GM21381 (cell line): ENCODE measurements around the gene PRPF40A.

Source experiments
- ATAC-seq: cut with Tn5 transposase; IDR thresholded peaks from one replicate; pipeline ENCODE4 v1.9.1; 2021; ENCODE audit warnings: mild to moderate bottlenecking, moderate library complexity; ENCODE audit not compliant: unreplicated experiment

Gene PRPF40A

DNA sequence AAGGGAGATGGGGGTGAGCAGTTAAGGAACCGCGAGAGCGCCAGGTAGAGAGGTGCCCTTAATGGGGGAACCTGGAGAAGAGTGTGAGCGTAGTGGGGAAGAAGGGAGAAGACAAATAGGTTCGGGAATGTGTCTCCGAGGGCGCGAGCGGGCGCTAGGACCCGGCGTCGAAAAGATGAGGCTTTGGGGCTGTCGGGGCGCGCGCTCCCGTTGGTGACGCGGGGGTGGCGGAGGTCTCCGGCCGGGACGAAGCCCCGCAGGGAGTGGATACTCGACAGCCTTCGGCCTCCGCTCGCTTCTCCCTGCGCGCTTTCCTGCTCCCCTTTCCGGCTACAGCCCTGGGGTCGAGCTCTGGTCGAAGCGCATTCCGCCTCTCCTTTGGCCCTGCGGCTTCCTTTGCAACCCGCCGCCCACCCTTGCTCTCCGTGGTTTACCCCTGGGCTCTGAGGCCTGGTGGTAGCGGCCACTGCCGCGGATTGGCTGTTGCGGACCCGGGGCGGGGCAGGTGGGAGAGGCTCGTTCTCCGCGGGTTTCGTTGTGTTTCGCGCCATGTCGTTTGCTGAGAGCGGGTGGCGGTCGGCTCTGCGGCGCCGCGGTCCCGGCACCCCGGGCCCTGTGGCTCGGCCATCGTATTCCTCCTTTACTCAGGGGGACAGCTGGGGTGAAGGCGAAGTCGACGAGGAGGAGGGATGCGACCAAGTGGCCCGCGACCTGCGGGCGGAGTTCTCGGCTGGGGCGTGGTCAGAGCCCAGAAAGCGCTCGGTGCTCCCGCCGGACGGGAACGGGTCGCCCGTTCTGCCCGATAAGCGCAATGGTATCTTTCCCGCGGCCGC, 1.0 kb upstream of the PRPF40A start, which contains the start of gene ARL6IP6:
TSS of gene ARL6IP6 (plus strand) at position 545 of the 833 bp plus-strand sequence. CDS start at position 550, 5 bp downstream.
- ATAC-seq, result peak; percentile 62

DNA sequence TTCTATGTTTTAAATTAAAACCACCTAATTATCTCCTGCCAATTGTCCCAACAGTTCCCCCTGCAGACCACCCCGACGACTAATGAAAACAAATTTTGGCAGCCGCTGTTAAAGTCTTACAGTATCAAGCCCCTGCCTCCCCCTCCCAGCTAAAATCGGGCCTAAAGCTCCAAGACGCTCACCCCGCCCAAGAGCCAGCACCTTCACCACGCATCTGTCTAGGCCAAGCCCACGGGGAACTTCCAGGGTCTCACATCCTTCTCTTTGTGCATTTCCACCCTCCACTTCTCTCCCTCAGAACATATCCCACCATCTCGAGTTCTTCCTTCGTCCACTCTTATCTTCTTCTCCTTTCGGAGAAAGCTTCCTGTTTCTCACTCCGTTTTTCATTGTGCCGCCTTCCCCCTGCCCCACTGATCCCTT, 445 bp downstream of the PRPF40A start:
- ATAC-seq, result no peak

DNA sequence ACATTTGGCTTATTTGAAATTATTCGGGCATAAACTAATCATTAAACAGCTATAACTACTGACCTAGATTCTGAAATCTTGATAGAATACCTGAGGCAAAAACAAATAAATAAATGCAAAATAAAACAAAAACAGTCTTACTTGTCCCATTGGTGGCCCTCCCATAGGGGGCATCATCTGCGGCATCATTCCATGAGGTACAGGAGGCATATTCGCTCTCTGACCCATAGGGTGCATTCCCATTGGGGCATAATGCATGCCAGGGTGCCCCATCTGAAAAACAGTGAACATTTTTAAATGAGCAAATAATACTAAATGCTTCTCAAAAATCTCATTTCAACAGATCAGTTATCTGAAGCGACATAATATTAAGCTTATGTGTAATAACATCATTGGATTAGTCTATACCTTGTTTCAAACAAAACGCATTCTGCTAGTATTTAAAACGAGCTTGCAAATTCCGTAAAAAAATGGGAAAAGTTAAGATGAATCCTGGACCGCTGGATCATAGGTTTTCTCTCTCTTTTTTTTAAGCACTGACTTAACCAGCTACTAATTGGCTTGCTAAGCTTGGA, 1.3 kb downstream of the PRPF40A start:
- no peak for ATAC-seq

DNA sequence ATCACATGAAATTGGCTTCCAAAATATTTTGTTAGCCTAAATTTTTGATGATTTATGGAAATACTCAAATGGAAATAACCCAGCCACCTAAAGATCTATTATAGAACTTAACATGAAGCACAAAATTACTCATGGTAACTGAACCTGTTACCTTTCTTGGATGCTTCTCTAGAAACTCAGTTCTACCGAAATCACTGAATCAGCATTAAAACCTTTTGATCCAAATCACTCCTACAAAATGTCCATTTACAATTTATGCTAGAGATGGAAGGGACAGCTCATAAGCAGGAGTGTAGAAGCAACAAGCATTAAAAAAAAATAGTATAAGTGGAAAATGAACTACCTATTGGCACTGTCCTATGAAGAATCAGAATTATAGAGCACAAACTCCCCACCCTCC, 2.1 kb downstream of the PRPF40A start:
- ATAC-seq, result no peak

DNA sequence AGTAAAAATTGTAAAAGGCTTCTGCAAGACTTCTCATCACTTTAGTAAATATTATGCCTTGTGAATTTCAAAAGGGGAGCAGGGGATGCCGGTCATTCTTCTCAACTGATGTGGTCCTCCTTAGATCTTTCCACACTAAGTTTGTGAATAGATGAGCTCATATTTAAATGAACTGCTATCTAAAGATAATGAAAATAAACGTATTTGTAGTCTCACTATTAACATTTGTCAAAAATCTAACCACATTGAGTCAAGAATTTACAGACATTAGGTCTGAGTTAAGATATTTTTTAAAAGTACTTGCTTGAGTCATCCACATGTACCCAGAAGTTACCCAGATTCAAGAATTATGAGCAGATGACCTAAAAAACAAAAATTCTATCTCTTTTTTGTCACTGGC, 6.5 kb downstream of the PRPF40A start:
- no peak for ATAC-seq

DNA sequence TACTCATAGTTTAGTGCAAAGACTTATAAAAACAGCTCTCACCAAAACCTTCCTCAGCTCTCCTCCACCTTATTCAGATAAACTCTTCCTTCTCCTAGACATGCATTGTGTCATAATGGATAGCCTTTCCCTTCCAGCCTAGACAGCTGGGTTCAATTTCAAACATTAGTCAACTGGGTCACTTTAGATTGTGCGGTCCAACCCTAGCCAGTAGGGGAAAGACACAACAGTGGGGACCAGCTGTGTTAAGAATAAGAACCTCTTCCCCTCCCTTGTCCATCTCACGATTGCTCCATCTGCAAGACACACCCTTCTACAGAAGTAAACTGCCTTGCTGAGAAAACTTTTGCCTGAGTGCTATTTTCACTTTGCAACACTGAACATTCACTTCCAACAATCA, 8.5 kb downstream of the PRPF40A start:
- ATAC-seq, result no peak

DNA sequence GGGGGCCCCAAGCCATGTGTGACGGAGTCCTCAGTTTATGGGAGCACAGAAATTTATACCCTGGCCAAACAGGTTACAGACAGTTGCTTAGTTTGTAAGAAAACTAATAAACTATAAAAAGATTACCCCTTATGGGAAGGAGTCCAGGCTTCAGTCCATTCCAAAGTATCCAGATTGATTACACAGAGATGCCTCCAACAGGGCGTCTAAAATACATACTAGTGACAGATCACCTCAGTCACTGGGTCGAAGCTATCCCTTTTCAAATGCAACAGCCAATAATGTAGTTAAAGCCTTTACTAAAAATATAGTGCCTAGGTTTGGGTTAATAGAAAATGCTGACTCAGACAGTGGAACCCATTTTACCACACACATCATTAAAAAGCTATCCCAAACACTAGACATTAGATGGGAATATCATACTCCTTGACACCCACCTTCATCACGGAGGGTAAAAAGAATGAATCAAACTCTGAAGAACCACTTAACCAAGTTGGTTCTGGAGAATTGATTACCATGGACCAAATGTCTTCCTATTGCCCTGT, 10.7 kb downstream of the PRPF40A start:
- ATAC-seq, result no peak

DNA sequence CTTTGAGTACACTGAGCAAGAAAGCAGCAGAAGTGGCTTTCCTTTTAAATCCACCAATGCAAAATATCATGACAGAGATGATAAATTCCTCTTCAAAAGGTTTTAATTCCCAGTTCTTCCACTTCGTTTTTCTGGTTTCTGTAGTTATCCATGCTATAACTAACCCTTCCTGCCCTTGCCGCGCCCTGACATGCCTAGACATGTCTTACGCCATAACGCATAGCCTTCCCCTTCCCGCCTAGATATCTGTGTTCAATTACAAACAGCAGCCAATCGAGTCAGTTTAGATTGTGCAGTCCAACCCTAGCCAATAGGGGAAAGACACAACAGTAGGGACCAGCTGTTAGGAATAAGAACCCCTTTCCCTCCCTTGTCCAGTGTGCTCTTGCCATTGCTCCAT, 16.1 kb downstream of the PRPF40A start:
- ATAC-seq, result no peak

DNA sequence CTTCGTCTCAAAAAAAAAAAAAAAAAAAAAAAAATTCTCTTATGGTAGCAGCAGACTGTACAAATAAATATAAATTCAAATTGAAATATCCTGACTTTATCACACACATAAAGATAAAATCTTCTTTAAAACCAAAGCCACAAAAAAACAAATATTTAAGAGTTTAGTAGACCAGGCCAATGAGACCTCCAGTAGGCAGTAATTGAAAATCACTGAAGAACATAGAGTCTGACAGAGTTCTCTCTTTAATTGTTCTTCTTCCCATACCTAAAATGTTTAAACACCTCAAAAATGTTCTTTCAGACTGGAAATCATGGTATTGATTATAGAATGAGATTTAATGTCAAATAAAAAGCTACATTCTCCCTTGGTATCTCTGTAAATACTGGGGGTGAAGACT, 20.8 kb downstream of the PRPF40A start:
- ATAC-seq, result no peak

DNA sequence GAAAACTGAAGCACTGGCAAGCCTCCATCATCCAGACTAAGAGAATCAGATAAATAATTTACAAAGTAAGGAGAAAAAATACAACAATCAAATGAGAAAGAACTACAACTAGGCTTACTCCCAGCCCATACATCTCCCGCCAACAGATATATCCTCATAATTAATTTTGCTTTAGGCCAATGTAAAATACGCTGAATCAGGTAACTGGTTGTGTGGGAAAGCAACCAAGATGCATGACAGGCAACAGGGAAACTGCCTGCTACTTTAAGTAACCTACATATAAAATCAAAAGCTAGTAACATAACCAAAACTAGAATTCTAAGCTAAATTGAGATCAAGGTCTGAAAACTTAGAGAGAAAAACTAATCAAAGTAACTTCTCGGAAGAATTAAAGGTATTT, 21.5 kb downstream of the PRPF40A start:
- no peak for ATAC-seq

DNA sequence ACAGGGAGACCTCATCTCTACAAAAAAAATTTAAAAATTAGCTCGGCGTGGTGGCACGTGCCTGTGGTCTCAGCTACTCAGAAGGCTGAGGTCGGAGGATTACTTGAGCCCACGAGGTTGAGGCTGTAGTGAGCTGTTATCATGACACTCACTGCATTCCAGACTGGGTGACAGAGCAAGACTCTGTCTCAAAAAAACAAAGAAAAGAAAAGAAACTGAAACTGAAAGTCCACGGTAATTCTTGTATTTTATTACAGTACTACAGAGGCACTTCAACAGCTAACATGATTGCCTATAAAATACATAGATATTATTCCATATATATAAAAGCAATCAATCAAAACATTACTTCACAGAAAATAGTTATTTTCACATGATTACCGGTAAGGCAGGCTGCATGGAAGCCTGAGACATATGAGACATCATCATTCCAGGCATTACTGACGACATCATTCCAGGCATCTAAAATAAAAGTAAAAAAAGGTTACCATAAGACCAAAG, 23.1 kb downstream of the PRPF40A start:
- ATAC-seq, result peak; percentile 46

DNA sequence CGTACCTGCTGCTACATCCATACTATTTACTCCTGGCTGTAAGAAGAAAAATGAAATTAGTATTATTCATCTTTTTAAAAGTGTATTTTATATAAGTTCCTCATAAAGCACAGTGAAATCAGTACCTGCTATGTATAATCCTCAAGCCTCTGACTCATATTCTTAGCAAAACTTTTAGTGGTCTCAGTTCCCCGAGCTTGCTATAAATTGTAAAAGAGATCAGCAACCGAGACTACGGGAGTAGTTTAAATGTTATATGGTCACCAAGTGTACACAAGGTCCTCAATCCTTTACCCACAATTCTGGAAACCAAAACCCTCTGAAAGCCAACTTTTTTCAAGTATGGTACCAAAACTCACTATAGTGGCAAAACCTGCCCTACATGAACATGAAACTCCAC, 24.2 kb downstream of the PRPF40A start:
- ATAC-seq, result peak; percentile 86

DNA sequence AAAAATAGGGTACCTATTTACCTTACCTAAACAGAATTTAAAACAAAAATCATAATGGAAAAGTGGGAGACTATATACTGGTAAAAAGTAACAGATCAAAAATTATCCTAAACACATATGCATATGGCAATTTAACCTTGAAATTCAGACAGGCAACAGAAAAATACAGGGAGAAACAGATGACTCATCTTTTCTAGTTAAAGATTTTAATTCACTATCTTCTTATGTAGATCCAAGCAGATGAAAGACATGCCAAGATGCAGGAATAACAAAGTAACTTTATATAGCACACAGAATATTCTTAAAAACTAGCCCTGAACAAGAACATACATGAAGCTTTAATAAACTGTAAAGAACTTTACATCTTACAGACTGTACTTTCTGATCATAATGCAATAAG, 30.9 kb downstream of the PRPF40A start:
- no peak for ATAC-seq

DNA sequence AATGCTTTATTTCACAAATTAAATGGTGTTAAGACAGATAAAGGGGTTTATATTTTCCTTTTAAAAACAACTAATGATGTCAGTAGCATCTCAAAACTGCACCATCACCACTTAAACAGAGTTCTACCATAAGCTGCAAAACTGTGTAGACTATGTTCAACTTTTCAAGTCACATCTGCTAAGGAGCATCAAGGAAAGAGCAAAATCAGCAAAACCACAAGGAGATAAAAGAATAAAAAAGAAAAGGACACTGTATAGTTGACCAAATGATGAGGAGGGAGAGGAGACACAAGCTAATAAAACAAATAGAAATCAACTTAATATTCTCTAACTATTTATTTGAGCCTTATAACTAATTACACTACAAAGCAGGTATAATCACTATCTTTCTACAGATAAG, 33.9 kb downstream of the PRPF40A start:
- no peak for ATAC-seq

DNA sequence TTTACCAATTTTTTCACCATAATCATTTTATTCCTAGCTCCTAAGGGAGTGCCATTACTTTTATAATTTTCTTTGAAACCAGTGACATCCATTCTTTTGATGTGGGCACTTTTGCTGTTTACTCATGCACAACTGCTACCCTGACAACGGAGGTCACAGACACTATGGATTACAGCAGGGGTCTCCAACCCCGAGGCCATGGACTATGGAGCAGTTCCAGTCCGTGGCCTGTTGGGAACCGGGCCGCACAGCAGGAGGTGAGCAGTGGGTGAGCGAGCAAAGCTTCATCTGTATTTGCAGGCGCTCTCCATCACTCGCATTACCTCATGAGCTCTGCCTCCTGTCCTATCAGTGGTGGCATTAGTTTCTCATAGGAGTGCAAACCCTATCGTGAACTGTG, 34.6 kb downstream of the PRPF40A start:
- no peak for ATAC-seq

DNA sequence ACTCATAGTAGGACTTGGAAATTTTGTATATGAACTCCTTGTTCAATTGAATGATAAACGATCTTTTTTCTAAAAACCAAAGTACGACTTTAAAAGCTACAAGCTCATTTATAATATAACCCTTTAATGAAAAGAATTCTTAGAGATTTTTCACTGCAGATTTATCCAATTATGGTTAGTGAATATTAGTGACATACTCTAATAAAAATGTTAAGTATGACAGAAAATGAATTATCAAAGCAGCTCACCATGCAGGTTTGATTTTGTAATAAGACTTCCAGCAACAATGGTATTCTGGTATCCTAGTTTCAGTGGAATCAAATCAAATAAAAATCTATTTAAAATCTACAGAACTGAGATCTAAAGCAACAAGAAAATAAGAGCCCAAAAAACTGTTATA, 38.5 kb downstream of the PRPF40A start:
- no peak for ATAC-seq

DNA sequence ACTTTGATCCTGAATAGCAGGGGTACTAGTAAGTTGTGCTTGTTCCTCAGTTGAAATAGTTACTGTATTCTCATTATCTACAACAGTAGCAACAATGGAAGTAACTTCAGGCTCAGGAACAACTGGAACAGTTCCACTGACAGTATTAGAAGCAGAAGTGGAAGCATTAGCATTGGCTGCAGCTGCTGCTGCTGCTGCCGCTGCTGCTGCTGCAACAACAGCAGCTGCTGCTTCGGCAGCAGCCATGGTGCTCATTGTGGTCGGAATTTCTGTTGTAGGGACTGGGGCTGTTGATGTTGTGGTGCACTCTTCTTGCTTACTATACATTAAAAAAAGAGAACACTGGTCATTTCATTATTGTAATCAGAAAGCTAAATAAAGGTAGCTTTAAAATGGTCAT, 40.8 kb downstream of the PRPF40A start:
- no peak for ATAC-seq

DNA sequence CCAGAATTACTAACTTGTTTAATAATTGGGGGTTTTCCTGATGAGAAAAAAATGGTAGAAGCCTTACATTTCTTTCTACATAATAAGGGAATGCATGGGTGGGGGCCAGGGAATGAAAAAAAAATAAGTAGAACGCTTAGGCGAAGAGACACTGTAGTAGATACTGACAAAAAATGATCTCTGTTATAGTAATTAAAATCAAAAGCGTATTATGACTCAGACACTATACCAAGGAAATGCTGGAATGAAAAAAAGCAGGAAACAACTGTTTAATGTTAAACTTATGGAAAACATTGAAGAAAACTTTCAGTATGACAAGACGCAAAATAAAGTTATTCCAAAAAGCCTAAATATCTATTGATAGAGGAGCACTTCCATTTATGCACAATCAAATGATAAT, 42.9 kb downstream of the PRPF40A start:
- ATAC-seq, result no peak

DNA sequence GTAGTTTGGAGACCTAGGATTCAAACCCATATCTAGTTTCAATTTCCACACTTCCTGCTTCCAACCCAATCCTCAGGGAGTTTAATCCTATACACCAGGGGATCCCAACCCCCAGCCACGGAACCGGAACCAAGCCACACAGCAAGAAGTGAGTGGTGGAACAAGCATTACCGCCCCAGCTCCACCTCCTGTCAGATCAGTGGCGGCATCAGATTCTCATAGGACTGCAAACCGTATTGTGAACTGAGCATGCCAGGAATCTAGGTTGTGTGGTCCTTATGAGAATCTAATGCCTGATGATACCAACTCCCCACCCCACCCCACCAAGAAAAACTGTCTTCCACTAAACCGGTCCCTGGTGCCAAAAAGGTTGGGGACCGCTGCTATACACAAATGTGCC, 52.5 kb downstream of the PRPF40A start:
- ATAC-seq, result no peak

DNA sequence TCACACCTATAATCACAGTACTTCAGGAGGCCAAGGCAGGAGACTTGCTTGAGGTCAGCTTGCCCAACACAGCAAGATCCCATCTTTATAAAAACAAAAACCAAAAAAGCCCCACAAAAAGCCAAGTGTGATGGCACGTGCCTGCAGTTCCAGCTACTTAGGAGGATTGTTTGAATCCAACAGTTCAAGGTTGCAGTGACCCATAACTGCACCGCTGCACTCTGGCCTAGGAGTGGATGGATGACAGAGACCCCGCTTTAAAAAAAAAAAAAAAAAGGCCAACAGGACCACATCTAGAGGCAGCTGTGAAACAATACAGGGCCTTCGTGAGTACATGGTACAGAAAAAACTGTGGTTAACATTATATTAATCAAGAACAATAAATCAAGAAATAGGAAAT, 56.2 kb downstream of the PRPF40A start:
- no peak for ATAC-seq

DNA sequence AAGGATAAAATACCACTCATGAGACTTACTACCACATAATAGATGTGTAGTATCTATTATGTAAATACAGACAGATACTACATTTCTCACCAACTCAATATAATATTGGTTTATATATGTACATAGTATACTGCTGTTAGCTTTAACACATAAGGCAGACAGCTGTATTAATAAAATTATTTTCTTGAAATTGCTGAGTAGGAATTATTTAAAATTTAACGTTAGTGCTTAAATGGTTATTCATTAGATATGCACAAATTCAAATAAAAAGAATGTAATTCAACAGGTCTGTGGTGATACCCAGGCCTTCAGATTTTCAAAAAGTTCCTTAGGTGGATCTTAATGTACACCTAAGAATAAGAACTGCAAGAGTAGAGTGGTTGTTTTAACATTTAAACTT, 59.0 kb downstream of the PRPF40A start:
- ATAC-seq, result no peak

DNA sequence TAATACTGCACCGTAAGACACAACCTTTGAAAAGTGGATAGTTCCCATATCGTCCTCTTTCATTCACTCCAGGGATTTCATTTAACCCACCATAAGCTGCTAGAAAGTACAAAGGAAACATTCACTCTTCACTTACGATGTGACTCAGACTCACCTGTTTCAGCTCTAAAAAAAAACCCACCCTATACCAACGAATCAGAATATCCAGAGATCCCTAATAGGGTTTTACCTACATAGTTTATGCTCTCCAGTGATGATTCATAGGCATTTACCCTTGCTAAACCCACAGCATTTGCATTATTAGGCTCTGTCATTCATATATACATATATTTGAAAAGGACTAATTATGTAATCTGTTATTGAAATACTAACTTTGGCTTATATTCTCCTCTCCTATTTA, 60.2 kb downstream of the PRPF40A start:
- ATAC-seq, result peak; percentile 56
